ENCODE results near the gene GRIN3B. TPM values are rescaled to one million over a fixed set of nuclear protein-coding genes. Genes with fewer than 3 reads are reported as not detected.

GRIN3B gene
- total and polyA plus RNA-seq, 9 of the 15 experiments (the other 6 are each of a cell fraction or from before 2014, with no cell fraction given): 0.06 to 0.95 (median 0.19) TPM; not detected in 6

GRCh38 chr19:952680-953444 is 47.4 kb upstream of the GRIN3B start (continued):
- peak; percentile 74 for TF ChIP-seq ZBTB7A (IDR thresholded peaks at IDR 0.05; ENCODE audit: borderline replicate concordance, control insufficient read depth, low read depth, low read length)

- in situ Hi-C loops (cut with MboI): no loop called here
- H3K9me3 ChIP-seq (replicated peaks; ENCODE audit: control insufficient read depth, insufficient read depth, low read depth, low read length): no peaks in the 10 kb centered on the region
- no peaks in the 10 kb centered on the region for H3K27me3 ChIP-seq (ENCODE audit: control insufficient read depth in 2 of 2, insufficient read depth in 2 of 2, low read length in 2 of 2)
- H3K4me1 ChIP-seq (replicated peaks in 1 of 2; ENCODE audit: control insufficient read depth in 2 of 2, insufficient read depth in 2 of 2, low read length in 2 of 2): peaks cover 51 to 88% of the 10 kb centered on the region in 2 experiments
- peak overlapping the region; percentile 64 for H3K4me2 ChIP-seq (ENCODE audit: insufficient read depth, low read length)
- intact Hi-C loops (cut with micrococcal nuclease): loop anchor here (2.0 kb wide), 1 partner anchor 29 kb away; no protein-coding TSS in a partner anchor
- peak; percentile 38 for ATAC-seq
- CTCF ChIA-PET (ENCODE audit: low intra/inter-chr PET ratio): interaction anchor here (0.6 kb wide), 1 partner anchor 35 kb away, joined by 3 read pairs; no protein-coding TSS in a partner anchor
- 13% methylated on average over 24 of the region's 33 CpGs for WGBS (ENCODE audit: insufficient coverage, low coverage, missing lambda C conversion rate)
- POLR2A ChIA-PET: interaction anchor here (0.6 to 1.3 kb wide), 4 partner anchors 8 to 1108 kb away, joined by 3 to 8 read pairs (median 4); no protein-coding TSS in a partner anchor
- BruUV-seq (replicated peaks): no TSS peak
- peak in 2 of 4 experiments; percentile 46 to 77 for DNase-seq (ENCODE audit: extremely low read depth in 1 of 4, low spot score in 3 of 4)
- peaks cover 14% of the 10 kb centered on the region; the same call in 1 of the 3 replicates for H3K36me3 ChIP-seq (ENCODE audit: control insufficient read depth, insufficient read depth, low read length)
- H3K9ac ChIP-seq (ENCODE audit: insufficient read depth in 1 of 2, low read depth in 2 of 2, low read length in 2 of 2): peak overlapping the region; percentile 59 to 76
- H2AFZ ChIP-seq (ENCODE audit: low read depth, low read length): peak overlapping the region; percentile 33; the same call in 1 of the 2 replicates
- H3K27ac ChIP-seq (ENCODE audit: extremely low read depth, low read depth, low read length): peak overlapping the region; percentile 96
- peak; percentile 44 for FAIRE-seq
- peak overlapping the region; percentile 28 for H3K4me3 ChIP-seq
- no peaks in the 10 kb centered on the region for H3K9me1 ChIP-seq (ENCODE audit: control insufficient read depth, insufficient read depth, low read length)
- H3K79me2 ChIP-seq (ENCODE audit: control insufficient read depth, insufficient read depth, low read length): peaks cover 78% of the 10 kb centered on the region
- H4K20me1 ChIP-seq (replicated peaks; ENCODE audit: control insufficient read depth, insufficient read depth, low read length): no peaks in the 10 kb centered on the region
- no peak for TF ChIP-seq NCOA1 (IDR thresholded peaks at IDR 0.05; ENCODE audit: low read depth)
- TF ChIP-seq EZH2 (IDR thresholded peaks at IDR 0.05; ENCODE audit: borderline replicate concordance, low read depth, low read length): no peak
- TF ChIP-seq RHOXF2B (CRISPR knock-in tag; conservative IDR thresholded peaks at IDR 0.05): no peak
- no peak for TF ChIP-seq ARID2 (IDR thresholded peaks at IDR 0.05)
- TF ChIP-seq THRB (CRISPR knock-in tag; conservative IDR thresholded peaks at IDR 0.05): no peak
- TF ChIP-seq PCBP1 (IDR thresholded peaks at IDR 0.05; ENCODE audit: low read depth, low read length, poor library complexity, severe bottlenecking): peak; percentile 9
- no peak for TF ChIP-seq RCOR1 (IDR thresholded peaks at IDR 0.05; ENCODE audit: borderline replicate concordance in 1 of 2, low read depth in 2 of 2, low read length in 2 of 2)
- TF ChIP-seq ESRRB (CRISPR knock-in tag; IDR thresholded peaks at IDR 0.05; ENCODE audit: borderline replicate concordance): no peak
- no peak for TF ChIP-seq ELK3 (CRISPR knock-in tag; IDR thresholded peaks at IDR 0.05)
- TF ChIP-seq NR2C2 (CRISPR knock-in tag; IDR thresholded peaks at IDR 0.05): no peak
- peak; percentile 37 for TF ChIP-seq NR2C2 (tag; IDR thresholded peaks at IDR 0.05)
- TF ChIP-seq ZKSCAN1 (IDR thresholded peaks at IDR 0.05; ENCODE audit: low read depth, low read length): no peak
- TF ChIP-seq SREBF2 (CRISPR knock-in tag; IDR thresholded peaks at IDR 0.05): no peak
- TF ChIP-seq POLR2AphosphoS5 (IDR thresholded peaks at IDR 0.05; ENCODE audit: control insufficient read depth, insufficient read depth, low read depth, low read length): no peak
Measured at GRCh38 chr19:953445-954271, 46.6 kb upstream of the GRIN3B start.

All from K562 (cell line).